Measurements from ENCODE around the gene KIF26A. TPM values are rescaled to one million over a fixed set of nuclear protein-coding genes. Genes with fewer than 3 reads are reported as not detected.
A peak's percentile ranks its signal among the peaks of the same experiment; 100 is the strongest.

The KIF26A gene
- total RNA-seq, 1 experiment from 2014 or later = 3.1 TPM

DNA sequence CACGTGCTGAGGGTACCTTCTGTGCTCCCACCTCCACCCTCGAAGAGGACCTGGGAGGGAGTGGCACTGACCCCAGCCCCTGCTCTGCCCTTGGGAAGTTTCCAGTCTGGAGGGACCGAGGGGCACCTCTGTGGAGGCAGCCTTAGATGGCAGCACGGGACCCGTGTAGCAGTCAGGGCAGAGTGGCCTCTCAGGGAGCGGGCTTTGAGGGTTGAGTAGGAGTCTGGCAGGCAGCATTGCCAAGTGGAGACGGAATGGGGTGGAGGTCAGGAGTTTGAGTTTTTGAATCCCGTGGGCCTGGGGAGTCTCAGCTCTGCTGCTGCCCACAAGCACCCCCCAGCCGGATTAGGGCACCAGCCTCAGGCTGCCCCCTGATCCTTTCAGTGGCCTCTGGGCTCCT lies 21.6 kb downstream of the KIF26A start:
- intact Hi-C loops (cut with micrococcal nuclease) = no loop called here
- Histone ChIP-seq H3K9me2 (replicated peaks; ENCODE audit: low read length) (no peaks in the 10 kb centered on the region), H3K27me3 (ENCODE audit: low read length) (no peaks in the 10 kb centered on the region), H3K36me3 (ENCODE audit: low read depth, low read length) (no peaks in the 10 kb centered on the region), H3K27ac (ENCODE audit: low read length) (no peak overlapping the region), H3K9ac (ENCODE audit: low read length) (no peak overlapping the region), H4K20me1 (ENCODE audit: low read length) (no peaks in the 10 kb centered on the region), H3K4me2 (ENCODE audit: low read length) (no peak overlapping the region), H3K79me2 (ENCODE audit: low read length) (no peaks in the 10 kb centered on the region), H3K9me3 (ENCODE audit: low read length) (no peaks in the 10 kb centered on the region), H3F3A (ENCODE audit: low read length, unreplicated experiment) (no peaks in the 10 kb centered on the region), H3K4me3 (ENCODE audit: low read length) (no peak overlapping the region), H2AFZ (ENCODE audit: low read length) (no peak overlapping the region), H3K4me1 (ENCODE audit: insufficient read depth, low read length) (no peaks in the 10 kb centered on the region)
- DNase-seq (no peak), ATAC-seq (no peak)
- CTCF ChIA-PET = no interaction called here
- POLR2A ChIA-PET (ENCODE audit: unreplicated experiment) = no interaction called here
- BruUV-seq (replicated peaks) = no TSS peak
- TF ChIP-seq EZH2 (IDR thresholded peaks at IDR 0.05; ENCODE audit: low read length, unreplicated experiment) = no peak
- TF ChIP-seq, protein P1, sequence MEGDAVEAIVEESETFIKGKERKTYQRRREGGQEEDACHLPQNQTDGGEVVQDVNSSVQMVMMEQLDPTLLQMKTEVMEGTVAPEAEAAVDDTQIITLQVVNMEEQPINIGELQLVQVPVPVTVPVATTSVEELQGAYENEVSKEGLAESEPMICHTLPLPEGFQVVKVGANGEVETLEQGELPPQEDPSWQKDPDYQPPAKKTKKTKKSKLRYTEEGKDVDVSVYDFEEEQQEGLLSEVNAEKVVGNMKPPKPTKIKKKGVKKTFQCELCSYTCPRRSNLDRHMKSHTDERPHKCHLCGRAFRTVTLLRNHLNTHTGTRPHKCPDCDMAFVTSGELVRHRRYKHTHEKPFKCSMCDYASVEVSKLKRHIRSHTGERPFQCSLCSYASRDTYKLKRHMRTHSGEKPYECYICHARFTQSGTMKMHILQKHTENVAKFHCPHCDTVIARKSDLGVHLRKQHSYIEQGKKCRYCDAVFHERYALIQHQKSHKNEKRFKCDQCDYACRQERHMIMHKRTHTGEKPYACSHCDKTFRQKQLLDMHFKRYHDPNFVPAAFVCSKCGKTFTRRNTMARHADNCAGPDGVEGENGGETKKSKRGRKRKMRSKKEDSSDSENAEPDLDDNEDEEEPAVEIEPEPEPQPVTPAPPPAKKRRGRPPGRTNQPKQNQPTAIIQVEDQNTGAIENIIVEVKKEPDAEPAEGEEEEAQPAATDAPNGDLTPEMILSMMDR (conservative IDR thresholded peaks at IDR 0.05; ENCODE audit: low read depth, low read length) = no peak
- TF ChIP-seq EZH2phosphoT487 (IDR thresholded peaks at IDR 0.05; ENCODE audit: borderline replicate concordance, low read length) = no peak

DNA sequence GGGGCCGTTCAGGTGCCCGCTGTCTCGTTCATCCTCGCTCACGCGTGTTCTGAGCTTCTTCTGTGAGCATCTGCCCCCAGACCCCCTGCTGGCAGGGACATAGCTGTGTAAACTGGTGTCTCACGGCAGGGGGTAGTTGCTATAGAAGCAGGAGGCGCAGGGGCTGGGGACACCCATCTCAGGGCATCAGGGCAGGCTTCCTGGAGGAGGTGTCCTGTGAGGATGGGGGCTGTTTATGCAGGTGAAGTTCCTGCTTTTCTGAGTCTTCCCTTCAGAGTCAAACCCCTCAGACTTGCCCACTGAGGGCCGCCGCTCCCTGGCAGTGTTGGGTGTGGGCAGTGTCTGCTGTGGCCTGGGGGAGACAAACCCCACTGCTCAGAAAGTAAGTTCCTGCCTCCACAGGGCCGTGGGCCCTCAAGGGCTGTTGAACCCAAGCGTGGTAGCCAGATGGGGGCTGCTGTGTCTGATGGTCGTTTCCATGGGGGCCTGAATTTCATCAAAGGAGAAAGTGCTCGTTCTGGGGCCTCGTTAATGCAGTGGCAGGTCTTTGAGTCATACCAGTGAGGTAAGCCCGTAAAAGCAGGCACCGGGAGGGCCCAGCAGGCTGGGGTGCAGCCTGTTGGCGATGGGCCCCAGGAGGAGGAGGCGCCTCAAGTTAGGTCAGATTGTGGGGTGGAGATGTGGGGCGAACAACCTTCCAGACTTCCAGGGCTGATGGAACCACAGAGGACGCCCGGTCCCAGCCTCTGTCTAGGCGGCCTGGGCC lies 23.4 kb downstream of the KIF26A start:
- intact Hi-C loops (cut with micrococcal nuclease) = no loop called here
- Histone ChIP-seq H3K27me3 (ENCODE audit: low read length) (no peaks in the 10 kb centered on the region), H3K9me3 (ENCODE audit: low read length) (no peaks in the 10 kb centered on the region), H3K4me1 (ENCODE audit: insufficient read depth, low read length) (no peaks in the 10 kb centered on the region), H3K79me2 (ENCODE audit: low read length) (no peaks in the 10 kb centered on the region), H3K36me3 (ENCODE audit: low read depth, low read length) (no peaks in the 10 kb centered on the region), H3K4me3 (ENCODE audit: low read length) (no peak overlapping the region), H2AFZ (ENCODE audit: low read length) (no peak overlapping the region), H3K4me2 (ENCODE audit: low read length) (no peak overlapping the region), H4K20me1 (ENCODE audit: low read length) (no peaks in the 10 kb centered on the region), H3F3A (ENCODE audit: low read length, unreplicated experiment) (no peaks in the 10 kb centered on the region), H3K27ac (ENCODE audit: low read length) (no peak overlapping the region), H3K9me2 (replicated peaks; ENCODE audit: low read length) (no peaks in the 10 kb centered on the region), H3K9ac (ENCODE audit: low read length) (no peak overlapping the region)
- ATAC-seq (peak; percentile 63), DNase-seq (no peak)
- TF ChIP-seq, protein P1 (conservative IDR thresholded peaks at IDR 0.05; ENCODE audit: low read depth, low read length) = no peak
- TF ChIP-seq EZH2phosphoT487 (IDR thresholded peaks at IDR 0.05; ENCODE audit: borderline replicate concordance, low read length) (no peak), EZH2 (IDR thresholded peaks at IDR 0.05; ENCODE audit: low read length, unreplicated experiment) (no peak)
- POLR2A ChIA-PET (ENCODE audit: unreplicated experiment) = no interaction called here
- CTCF ChIA-PET = no interaction called here
- no TSS peak for BruUV-seq (replicated peaks)

DNA sequence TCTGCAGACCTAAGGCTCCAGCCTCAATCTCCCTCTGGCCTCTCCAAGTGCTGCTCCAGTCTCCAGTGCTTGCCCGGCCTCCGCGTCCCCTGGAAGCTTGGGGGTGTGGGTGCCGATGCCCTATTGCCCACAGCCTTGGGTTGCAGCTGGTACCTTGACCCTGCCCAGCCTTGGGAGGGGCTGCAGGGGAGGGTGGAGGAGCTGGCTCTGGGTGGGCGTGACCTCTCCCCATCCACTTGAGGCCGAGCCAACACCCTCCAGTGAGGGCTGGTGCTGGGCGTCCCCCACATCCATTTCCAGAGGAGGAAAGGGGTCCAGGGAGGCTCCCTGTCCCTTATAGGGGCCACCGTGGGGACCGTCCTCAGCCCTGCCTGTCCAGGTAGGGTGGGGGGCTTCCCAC lies 24.1 kb downstream of the KIF26A start:
- no peaks in the 10 kb centered on the region for H3K36me3 ChIP-seq (ENCODE audit: low read depth, low read length)
- no peak overlapping the region for H3K9ac ChIP-seq (ENCODE audit: low read length)
- H3K9me3 ChIP-seq (ENCODE audit: low read length) = no peaks in the 10 kb centered on the region
- no peak overlapping the region for H3K4me3 ChIP-seq (ENCODE audit: low read length)
- BruUV-seq (replicated peaks) = no TSS peak
- ChIA-PET CTCF (no interaction called here), POLR2A (ENCODE audit: unreplicated experiment) (no interaction called here)
- H3K27me3 ChIP-seq (ENCODE audit: low read length) = no peaks in the 10 kb centered on the region
- H3K9me2 ChIP-seq (replicated peaks; ENCODE audit: low read length) = no peaks in the 10 kb centered on the region
- no peaks in the 10 kb centered on the region for H3K4me1 ChIP-seq (ENCODE audit: insufficient read depth, low read length)
- intact Hi-C loops (cut with micrococcal nuclease) = no loop called here
- ATAC-seq (no peak), DNase-seq (no peak)
- no peak for TF ChIP-seq EZH2 (IDR thresholded peaks at IDR 0.05; ENCODE audit: low read length, unreplicated experiment)
- TF ChIP-seq, protein P1 (conservative IDR thresholded peaks at IDR 0.05; ENCODE audit: low read depth, low read length) = no peak
- TF ChIP-seq EZH2phosphoT487 (IDR thresholded peaks at IDR 0.05; ENCODE audit: borderline replicate concordance, low read length) = no peak
- no peaks in the 10 kb centered on the region for H4K20me1 ChIP-seq (ENCODE audit: low read length)
- no peaks in the 10 kb centered on the region for H3K79me2 ChIP-seq (ENCODE audit: low read length)
- H3K27ac ChIP-seq (ENCODE audit: low read length) = no peak overlapping the region
- no peak overlapping the region for H3K4me2 ChIP-seq (ENCODE audit: low read length)
- no peak overlapping the region for H2AFZ ChIP-seq (ENCODE audit: low read length)
- H3F3A ChIP-seq (ENCODE audit: low read length, unreplicated experiment) = no peaks in the 10 kb centered on the region
